Left ventricle myocardium inferior (tissue), 1 donor: ENCODE data around the gene ANKRD61. TPM values are rescaled to one million over a fixed set of nuclear protein-coding genes. Genes with fewer than 3 reads are reported as not detected.

Experiments used
- DNase-seq: peaks from one replicate; pipeline ENCODE4 v3.0.0-alpha.2; 2020
- H3K27ac ChIP-seq: fragments of 200-600 bp; replicated peaks from 2 replicates; pipeline ENCODE4 v1.8.0; 2021
- H3K27me3 ChIP-seq: fragments of 200-600 bp; 2 replicates; pipeline ENCODE4 v1.8.0; 2021; ENCODE audit warnings: low read depth
- H3K36me3 ChIP-seq: fragments of 200-600 bp; 2 replicates; pipeline ENCODE4 v1.8.0; 2021
- H3K4me1 ChIP-seq: fragments of 200-600 bp; 2 replicates; pipeline ENCODE4 v1.8.0; 2021
- H3K4me3 ChIP-seq: fragments of 200-600 bp; 2 replicates; pipeline ENCODE4 v1.8.0; 2021; ENCODE audit warnings: mild to moderate bottlenecking, moderate library complexity
- H3K9me3 ChIP-seq: fragments of 200-600 bp; replicated peaks from 2 replicates; pipeline ENCODE4 v1.8.0; 2021
- intact Hi-C: fragments of 100-400 bp; cut with micrococcal nuclease; formaldehyde crosslinking; loops from one replicate; pipeline ENCODE4 v1.11.0; 2022
- total RNA-seq: library from RNA; stranded (reverse); fragmentation: NEBNext Ultra II Directional; extraction: Animal tissue kit (Norgen Biotek cat#: 25700); gene quantifications from one replicate; pipeline ENCODE4 v1.2.1, GENCODE V29; 2021
- TF ChIP-seq, protein P1 (sequence below): fragments of 200-600 bp; IDR thresholded peaks from 2 replicates; pipeline ENCODE4 v1.8.0; 2021; ENCODE audit warnings: antibody characterized with exemption, mild to moderate bottlenecking, borderline replicate concordance
- donor health status: DM: no; HTN: yes; CAD: no; lungs with severe emphysema.

ANKRD61 gene
- total RNA-seq, 1 donor from 2014 or later, result not detected

DNA sequence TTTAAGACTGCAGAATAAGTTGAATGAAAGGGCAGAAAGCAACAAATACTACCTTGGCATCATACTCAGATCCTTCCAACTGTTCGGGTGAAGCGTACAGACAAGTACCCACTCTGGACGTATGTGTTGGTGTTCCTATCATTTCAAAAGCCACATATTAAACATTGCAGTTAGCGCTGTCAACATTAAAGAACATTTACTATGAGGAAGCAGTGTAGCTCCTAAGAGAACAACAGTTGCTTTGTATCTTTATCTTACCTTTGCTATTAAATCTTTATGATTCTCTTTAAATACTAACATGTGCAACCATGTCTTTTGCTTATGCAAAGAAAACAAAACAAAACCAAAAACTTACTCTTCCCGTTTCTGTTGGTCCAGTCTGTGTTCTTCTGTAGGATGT is 2.6 kb upstream of the ANKRD61 start:
- no peak overlapping the region for H3K4me3 ChIP-seq
- intact Hi-C loops, result loop anchor here (2.0 kb wide), 1 partner anchor 20 kb away; no protein-coding TSS in a partner anchor
- no peaks in the 10 kb centered on the region for H3K9me3 ChIP-seq
- TF ChIP-seq, protein P1, sequence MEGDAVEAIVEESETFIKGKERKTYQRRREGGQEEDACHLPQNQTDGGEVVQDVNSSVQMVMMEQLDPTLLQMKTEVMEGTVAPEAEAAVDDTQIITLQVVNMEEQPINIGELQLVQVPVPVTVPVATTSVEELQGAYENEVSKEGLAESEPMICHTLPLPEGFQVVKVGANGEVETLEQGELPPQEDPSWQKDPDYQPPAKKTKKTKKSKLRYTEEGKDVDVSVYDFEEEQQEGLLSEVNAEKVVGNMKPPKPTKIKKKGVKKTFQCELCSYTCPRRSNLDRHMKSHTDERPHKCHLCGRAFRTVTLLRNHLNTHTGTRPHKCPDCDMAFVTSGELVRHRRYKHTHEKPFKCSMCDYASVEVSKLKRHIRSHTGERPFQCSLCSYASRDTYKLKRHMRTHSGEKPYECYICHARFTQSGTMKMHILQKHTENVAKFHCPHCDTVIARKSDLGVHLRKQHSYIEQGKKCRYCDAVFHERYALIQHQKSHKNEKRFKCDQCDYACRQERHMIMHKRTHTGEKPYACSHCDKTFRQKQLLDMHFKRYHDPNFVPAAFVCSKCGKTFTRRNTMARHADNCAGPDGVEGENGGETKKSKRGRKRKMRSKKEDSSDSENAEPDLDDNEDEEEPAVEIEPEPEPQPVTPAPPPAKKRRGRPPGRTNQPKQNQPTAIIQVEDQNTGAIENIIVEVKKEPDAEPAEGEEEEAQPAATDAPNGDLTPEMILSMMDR, result no peak
- peaks cover 80% of the 10 kb centered on the region for H3K36me3 ChIP-seq
- H3K27ac ChIP-seq, result no peak overlapping the region
- no peak for DNase-seq
- peaks cover 38% of the 10 kb centered on the region for H3K4me1 ChIP-seq
- H3K27me3 ChIP-seq, result no peaks in the 10 kb centered on the region

DNA sequence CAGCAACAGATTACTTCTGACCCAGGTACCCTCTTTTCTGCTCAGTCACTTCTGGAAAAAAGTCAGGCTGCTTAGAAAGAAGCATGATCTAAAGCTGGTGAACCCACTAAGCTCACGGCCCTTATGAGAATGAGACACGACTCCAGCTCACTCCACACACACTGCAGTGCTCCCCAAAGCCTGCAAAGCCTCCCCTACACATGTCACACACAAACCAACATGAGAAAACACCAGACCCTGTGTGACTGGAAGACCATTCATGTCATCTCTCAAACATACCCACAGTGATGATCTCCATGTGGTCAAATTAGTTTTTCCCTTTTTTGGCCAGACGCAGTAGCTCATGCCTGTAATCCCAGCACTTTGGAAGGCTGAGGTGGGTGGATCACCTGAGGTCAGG is 391 bp downstream of the ANKRD61 start:
- peaks cover 81% of the 10 kb centered on the region for H3K36me3 ChIP-seq

DNA sequence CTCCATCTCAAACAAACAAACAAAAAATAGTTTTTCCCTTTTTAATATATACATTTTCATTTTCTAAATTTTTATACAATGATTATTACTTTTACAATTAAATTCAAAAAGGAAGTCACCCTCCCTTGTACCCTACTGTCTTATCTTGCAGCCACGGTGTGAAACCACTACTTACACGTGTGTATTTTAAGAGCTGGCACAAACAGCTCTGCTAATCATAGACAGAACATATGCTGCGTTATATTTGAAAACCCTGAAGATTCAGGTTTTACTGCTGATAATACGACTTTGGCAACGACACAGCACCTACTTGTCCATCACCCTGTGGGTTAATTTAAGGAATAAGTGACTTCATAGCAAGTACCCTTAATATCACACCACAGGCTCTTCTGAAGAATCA is 991 bp downstream of the ANKRD61 start:
- H3K4me3 ChIP-seq, result no peak overlapping the region
- H3K27ac ChIP-seq, result no peak overlapping the region
- peaks cover 21% of the 10 kb centered on the region for H3K4me1 ChIP-seq
- no peaks in the 10 kb centered on the region for H3K9me3 ChIP-seq
- H3K27me3 ChIP-seq, result no peaks in the 10 kb centered on the region
- no peak for DNase-seq
- H3K36me3 ChIP-seq, result peaks cover 81% of the 10 kb centered on the region
- TF ChIP-seq, protein P1, result no peak
- intact Hi-C loops, result no loop called here

More for the DNA sequence above, 391 bp downstream of the ANKRD61 start:
- H3K9me3 ChIP-seq, result no peaks in the 10 kb centered on the region
- intact Hi-C loops, result no loop called here
- no peaks in the 10 kb centered on the region for H3K27me3 ChIP-seq
- H3K4me1 ChIP-seq, result peaks cover 27% of the 10 kb centered on the region
- no peak overlapping the region for H3K4me3 ChIP-seq
- TF ChIP-seq, protein P1, result no peak
- no peak overlapping the region for H3K27ac ChIP-seq
- DNase-seq, result no peak

DNA sequence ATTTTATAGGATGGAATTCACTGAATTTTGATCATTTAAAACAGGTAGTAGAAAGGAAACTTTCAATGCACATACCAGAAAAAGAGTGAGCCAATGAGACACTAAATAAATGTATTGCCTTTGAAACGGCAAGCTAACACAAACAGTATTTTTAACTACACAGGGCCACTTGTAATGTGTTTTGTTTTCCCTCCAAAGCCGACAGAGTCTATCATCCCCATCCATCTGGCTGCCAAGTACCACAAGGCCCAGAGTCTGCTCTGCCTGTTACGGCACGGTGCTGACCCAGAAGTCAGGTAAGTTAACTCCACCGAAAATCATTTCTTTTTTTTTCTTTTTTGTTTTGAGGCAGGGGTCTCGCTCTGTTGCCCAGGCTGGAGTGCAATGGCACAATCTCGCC is 1.5 kb downstream of the ANKRD61 start:
- H3K4me1 ChIP-seq, result peaks cover 17% of the 10 kb centered on the region
- H3K4me3 ChIP-seq, result no peak overlapping the region
- H3K9me3 ChIP-seq, result no peaks in the 10 kb centered on the region
- TF ChIP-seq, protein P1, result no peak
- H3K27me3 ChIP-seq, result no peaks in the 10 kb centered on the region
- intact Hi-C loops, result no loop called here
- no peak for DNase-seq
- no peak overlapping the region for H3K27ac ChIP-seq
- H3K36me3 ChIP-seq, result peaks cover 81% of the 10 kb centered on the region

DNA sequence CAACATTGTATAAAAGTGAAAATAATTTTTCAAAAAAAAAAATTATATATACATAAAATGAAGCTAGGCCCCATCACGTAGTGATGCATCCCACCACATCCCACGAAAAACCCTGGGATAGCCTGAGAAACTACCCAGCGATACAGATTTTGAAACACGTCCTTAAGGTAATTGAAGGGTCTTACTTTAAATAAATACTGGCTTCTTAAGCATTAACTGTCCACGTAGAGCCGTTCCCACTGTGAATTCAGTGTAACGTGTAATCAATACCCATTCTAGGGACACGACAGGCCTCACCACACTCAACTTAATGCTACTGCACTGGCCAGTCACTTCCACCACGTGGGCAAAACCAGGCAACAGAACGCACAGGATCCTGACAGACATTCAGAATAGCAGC is 4.0 kb downstream of the ANKRD61 start:
- peaks cover 84% of the 10 kb centered on the region for H3K36me3 ChIP-seq

More for the DNA sequence above, 4.0 kb downstream of the ANKRD61 start:
- no peaks in the 10 kb centered on the region for H3K27me3 ChIP-seq
- H3K4me3 ChIP-seq, result no peak overlapping the region
- DNase-seq, result no peak
- TF ChIP-seq, protein P1, result no peak
- no peaks in the 10 kb centered on the region for H3K9me3 ChIP-seq
- intact Hi-C loops, result no loop called here
- no peak overlapping the region for H3K27ac ChIP-seq
- H3K4me1 ChIP-seq, result peaks cover 16% of the 10 kb centered on the region
